Vagina (tissue), 2 donors: ENCODE data around the gene FAM20B.

Experiments used
- POLR2A ChIP-seq, 2 donors: fragments of 450-650 bp; IDR thresholded peaks; one replicate each; pipeline ENCODE4 v1.6.1; 2017; ENCODE audit warnings: antibody characterized with exemption in 2 of 2, mild to moderate bottlenecking in 2 of 2, moderate library complexity in 2 of 2
- TF ChIP-seq, protein P1 (sequence below), 3 experiments: fragments of 450-650 bp in 2 of 3; fragments of 200-600 bp in 1 of 3; sonication (generic) in 1 of 3; IDR thresholded peaks; one replicate each; pipeline ENCODE4 v1.5.1; 2017 to 2019; ENCODE audit warnings: antibody characterized with exemption in 3 of 3, mild to moderate bottlenecking in 2 of 3, moderate library complexity in 2 of 3

DNA sequence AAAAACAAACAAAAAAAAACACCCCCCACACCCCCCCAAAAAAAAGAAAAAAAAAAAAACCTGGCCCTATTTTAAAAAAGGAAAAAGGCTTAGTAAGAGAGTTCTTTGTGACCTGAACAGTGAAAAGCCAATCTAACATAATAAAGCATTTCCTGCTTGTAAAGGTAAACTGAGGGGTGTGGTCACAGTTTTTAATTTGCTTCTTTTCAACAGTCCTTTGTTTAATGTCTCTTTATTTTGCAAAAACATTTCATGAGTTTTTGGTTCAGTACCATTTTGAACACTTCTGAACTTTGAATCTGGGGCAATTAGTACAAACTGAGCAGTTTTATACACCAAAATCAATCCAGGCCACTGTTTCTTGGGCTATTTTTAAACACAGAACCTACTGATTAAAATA is 93.8 kb downstream of the FAM20B start:
- TF ChIP-seq, protein P1, sequence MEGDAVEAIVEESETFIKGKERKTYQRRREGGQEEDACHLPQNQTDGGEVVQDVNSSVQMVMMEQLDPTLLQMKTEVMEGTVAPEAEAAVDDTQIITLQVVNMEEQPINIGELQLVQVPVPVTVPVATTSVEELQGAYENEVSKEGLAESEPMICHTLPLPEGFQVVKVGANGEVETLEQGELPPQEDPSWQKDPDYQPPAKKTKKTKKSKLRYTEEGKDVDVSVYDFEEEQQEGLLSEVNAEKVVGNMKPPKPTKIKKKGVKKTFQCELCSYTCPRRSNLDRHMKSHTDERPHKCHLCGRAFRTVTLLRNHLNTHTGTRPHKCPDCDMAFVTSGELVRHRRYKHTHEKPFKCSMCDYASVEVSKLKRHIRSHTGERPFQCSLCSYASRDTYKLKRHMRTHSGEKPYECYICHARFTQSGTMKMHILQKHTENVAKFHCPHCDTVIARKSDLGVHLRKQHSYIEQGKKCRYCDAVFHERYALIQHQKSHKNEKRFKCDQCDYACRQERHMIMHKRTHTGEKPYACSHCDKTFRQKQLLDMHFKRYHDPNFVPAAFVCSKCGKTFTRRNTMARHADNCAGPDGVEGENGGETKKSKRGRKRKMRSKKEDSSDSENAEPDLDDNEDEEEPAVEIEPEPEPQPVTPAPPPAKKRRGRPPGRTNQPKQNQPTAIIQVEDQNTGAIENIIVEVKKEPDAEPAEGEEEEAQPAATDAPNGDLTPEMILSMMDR (IDR thresholded peaks at IDR 0.05), result no peak
- no peak for TF ChIP-seq POLR2A (IDR thresholded peaks at IDR 0.05)
